Body of pancreas (tissue), 4 donors: Measurements from ENCODE around the gene ALKBH4.
"Not testable (repeated sequence)": the region's sequence is repeated elsewhere in the genome, so short reads cannot be mapped to it uniquely, and the experiment has no call there.

Experiments
- POLR2A ChIP-seq, 3 donors: fragments of 450-650 bp; IDR thresholded peaks; one replicate each; pipeline ENCODE4 v1.6.1; 2016; ENCODE audit warnings: antibody characterized with exemption in 3 of 3, mild to moderate bottlenecking in 2 of 3
- TF ChIP-seq, protein P1 (sequence below), 7 experiments: fragments of 450-650 bp in 4 of 7; fragments of 200-600 bp in 3 of 7; sonication (generic) in 3 of 7; IDR thresholded peaks; one replicate each; pipeline ENCODE4 v1.5.1; 2016 to 2019; ENCODE audit warnings: antibody characterized with exemption in 7 of 7

DNA sequence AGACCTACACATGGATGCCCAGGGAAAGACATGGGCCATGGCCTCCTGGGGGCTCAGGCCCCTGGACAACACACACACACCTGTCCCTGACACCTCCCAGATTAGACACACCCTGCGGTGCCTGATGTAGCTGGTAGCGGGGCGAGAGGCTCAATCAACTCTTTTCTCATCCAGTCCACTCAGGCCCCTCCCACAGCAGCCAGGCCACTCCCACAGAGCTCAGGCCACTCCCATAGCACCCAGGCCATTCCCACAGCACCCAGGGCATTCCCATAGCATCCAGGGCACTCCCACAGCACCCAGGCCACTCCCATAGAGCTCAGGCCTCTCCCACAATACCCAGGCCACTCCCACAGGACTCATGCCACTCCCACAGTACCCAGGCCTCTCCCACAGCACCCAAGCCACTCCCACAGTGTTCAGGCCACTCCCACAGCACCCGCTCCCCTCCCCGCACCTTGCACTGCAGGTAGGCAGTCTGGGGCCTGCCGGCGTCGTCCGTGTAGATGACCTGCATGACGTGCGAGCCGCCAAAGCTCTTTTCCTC, 25.9 kb upstream of the ALKBH4 start:
- not testable (repeated sequence) for TF ChIP-seq POLR2A (IDR thresholded peaks at IDR 0.05)
- TF ChIP-seq, protein P1, sequence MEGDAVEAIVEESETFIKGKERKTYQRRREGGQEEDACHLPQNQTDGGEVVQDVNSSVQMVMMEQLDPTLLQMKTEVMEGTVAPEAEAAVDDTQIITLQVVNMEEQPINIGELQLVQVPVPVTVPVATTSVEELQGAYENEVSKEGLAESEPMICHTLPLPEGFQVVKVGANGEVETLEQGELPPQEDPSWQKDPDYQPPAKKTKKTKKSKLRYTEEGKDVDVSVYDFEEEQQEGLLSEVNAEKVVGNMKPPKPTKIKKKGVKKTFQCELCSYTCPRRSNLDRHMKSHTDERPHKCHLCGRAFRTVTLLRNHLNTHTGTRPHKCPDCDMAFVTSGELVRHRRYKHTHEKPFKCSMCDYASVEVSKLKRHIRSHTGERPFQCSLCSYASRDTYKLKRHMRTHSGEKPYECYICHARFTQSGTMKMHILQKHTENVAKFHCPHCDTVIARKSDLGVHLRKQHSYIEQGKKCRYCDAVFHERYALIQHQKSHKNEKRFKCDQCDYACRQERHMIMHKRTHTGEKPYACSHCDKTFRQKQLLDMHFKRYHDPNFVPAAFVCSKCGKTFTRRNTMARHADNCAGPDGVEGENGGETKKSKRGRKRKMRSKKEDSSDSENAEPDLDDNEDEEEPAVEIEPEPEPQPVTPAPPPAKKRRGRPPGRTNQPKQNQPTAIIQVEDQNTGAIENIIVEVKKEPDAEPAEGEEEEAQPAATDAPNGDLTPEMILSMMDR (IDR thresholded peaks at IDR 0.05) = not testable (repeated sequence)
